DOHH2 (cell line): ENCODE measurements around the gene MT1X.

ENCODE experiments used
- CTCF ChIP-seq: fragments of 200-600 bp; sonication (generic); IDR thresholded peaks from one replicate; pipeline ENCODE4 v1.5.1; 2014; ENCODE audit warnings: antibody characterized with exemption, mild to moderate bottlenecking, low read depth, low read length; ENCODE audit not compliant: poor library complexity, severe bottlenecking
- EZH2phosphoT487 ChIP-seq: fragments of 200-600 bp; sonication (generic); IDR thresholded peaks from 2 replicates; pipeline ENCODE4 v1.6.1; 2017; ENCODE audit warnings: borderline replicate concordance, mild to moderate bottlenecking, antibody characterized with exemption, low read length, moderate library complexity, mixed read lengths

- TF ChIP-seq CTCF (no peak), EZH2phosphoT487 (no peak)
Observed at GRCh38 chr16:56722200-56722842, 40.1 kb downstream of the MT1X start.
